Liver (tissue), 9 donors: ENCODE data around the gene SASH1. TPM values are rescaled to one million over a fixed set of nuclear protein-coding genes. Genes with fewer than 3 reads are reported as not detected.

Source experiments
- DNase-seq: peaks from one replicate; pipeline ENCODE4 v3.0.0-alpha.2; 2017; ENCODE audit warnings: low spot score
- H3K27ac ChIP-seq, 2 donors: one replicate each; pipeline ENCODE4 v1.7.0; 2013; ENCODE audit warnings: inconsistent platforms in 2 of 2, low read length in 2 of 2, control low read depth in 1 of 2, low read depth in 1 of 2, mild to moderate bottlenecking in 1 of 2
- H3K27me3 ChIP-seq, 4 donors: one replicate each; pipeline versions ENCODE4 v1.6.1 to v1.7.0; 2013; ENCODE audit warnings: low read length in 3 of 4, inconsistent platforms in 1 of 4, mild to moderate bottlenecking in 1 of 4, moderate library complexity in 1 of 4; ENCODE audit not compliant: control insufficient read depth in 4 of 4, insufficient read depth in 4 of 4
- H3K36me3 ChIP-seq, 4 donors: one replicate each; pipeline versions ENCODE4 v1.6.1 to v1.7.0; 2013; ENCODE audit warnings: low read length in 3 of 4, mild to moderate bottlenecking in 3 of 4, low read depth in 1 of 4, moderate library complexity in 1 of 4; ENCODE audit not compliant: control insufficient read depth in 4 of 4, insufficient read depth in 3 of 4
- H3K4me1 ChIP-seq, 4 donors: one replicate each; pipeline versions ENCODE4 v1.6.1 to v1.7.0; 2013; ENCODE audit warnings: low read length in 3 of 4, mild to moderate bottlenecking in 3 of 4, moderate library complexity in 1 of 4; ENCODE audit not compliant: control insufficient read depth in 4 of 4, insufficient read depth in 4 of 4
- H3K4me3 ChIP-seq, 3 donors: one replicate each; pipeline versions ENCODE4 v1.6.1 to v1.7.0; 2013; ENCODE audit warnings: low read length in 3 of 3, control low read depth in 1 of 3, low read depth in 1 of 3, mild to moderate bottlenecking in 1 of 3
- H3K9ac ChIP-seq, 2 donors: one replicate each; pipeline ENCODE4 v1.7.0; 2013; ENCODE audit warnings: low read length in 2 of 2, mild to moderate bottlenecking in 2 of 2, moderate library complexity in 2 of 2, control low read depth in 1 of 2, low read depth in 1 of 2
- H3K9me3 ChIP-seq, 4 donors: one replicate each; pipeline versions ENCODE4 v1.6.1 to v1.7.0; 2013; ENCODE audit warnings: low read length in 3 of 4; ENCODE audit not compliant: control insufficient read depth in 4 of 4
- ATF3 ChIP-seq: IDR thresholded peaks from 2 replicates; pipeline ENCODE4 v1.6.1; 2016; ENCODE audit warnings: antibody characterized with exemption
- CTCF ChIP-seq: fragments of 150-350 bp; IDR thresholded peaks from 2 replicates; pipeline ENCODE4 v1.5.1; 2017; ENCODE audit warnings: improper control_type of control experiment, low read depth, low read length; ENCODE audit not compliant: missing input control
- EGR1 ChIP-seq, 2 donors: IDR thresholded peaks; 2 replicates each; pipeline ENCODE4 v1.6.1; 2016 to 2018; ENCODE audit warnings: antibody characterized with exemption in 2 of 2, low read depth in 2 of 2
- FOXA1 ChIP-seq: IDR thresholded peaks from 2 replicates; pipeline ENCODE4 v1.6.1; 2016; ENCODE audit warnings: antibody characterized with exemption
- GABPA ChIP-seq, 2 donors: IDR thresholded peaks in 1 of 2; conservative IDR thresholded peaks in 1 of 2; 2 replicates each; pipeline ENCODE4 v1.6.1; 2016; ENCODE audit warnings: antibody characterized with exemption in 2 of 2, mild to moderate bottlenecking in 1 of 2, moderate library complexity in 1 of 2
- HNF4A ChIP-seq, 2 donors: conservative IDR thresholded peaks; 2 replicates each; pipeline ENCODE4 v1.6.1; 2016; ENCODE audit warnings: antibody characterized with exemption in 2 of 2, mild to moderate bottlenecking in 2 of 2
- JUND ChIP-seq, 2 donors: IDR thresholded peaks; 2 replicates each; pipeline ENCODE4 v1.6.1; 2016; ENCODE audit warnings: antibody characterized with exemption in 2 of 2
- MAX ChIP-seq: IDR thresholded peaks from 2 replicates; pipeline ENCODE4 v1.6.1; 2016; ENCODE audit warnings: antibody characterized with exemption
- NR2F2 ChIP-seq: IDR thresholded peaks from 2 replicates; pipeline ENCODE4 v1.6.1; 2016; ENCODE audit warnings: antibody characterized with exemption
- RAD21 ChIP-seq, 2 donors: IDR thresholded peaks; 2 replicates each; pipeline ENCODE4 v1.6.1; 2016; ENCODE audit warnings: antibody characterized with exemption in 2 of 2, mild to moderate bottlenecking in 2 of 2
- REST ChIP-seq: IDR thresholded peaks from 2 replicates; pipeline ENCODE4 v1.6.1; 2016; ENCODE audit warnings: antibody characterized with exemption, mild to moderate bottlenecking
- RXRA ChIP-seq, 2 donors: IDR thresholded peaks; 2 replicates each; pipeline ENCODE4 v1.6.1; 2017 to 2018; ENCODE audit warnings: antibody characterized with exemption in 2 of 2, mild to moderate bottlenecking in 1 of 2
- SP1 ChIP-seq: IDR thresholded peaks from 2 replicates; pipeline ENCODE4 v1.6.1; 2018; ENCODE audit warnings: antibody characterized with exemption, mild to moderate bottlenecking
- YY1 ChIP-seq: IDR thresholded peaks from 2 replicates; pipeline ENCODE4 v1.6.1; 2016; ENCODE audit warnings: antibody characterized with exemption, mild to moderate bottlenecking
- ZBTB33 ChIP-seq: IDR thresholded peaks from 2 replicates; pipeline ENCODE4 v1.6.1; 2016; ENCODE audit warnings: antibody characterized with exemption
- WGBS: extraction: QIAGEN DNeasy Blood & Tissue Kit; methylation state at CpG from one replicate; pipeline ENCODE4 v1.1.7; 2013; 5-methylcytosine and 5-hydroxymethylcytosine counted together
- polyA plus RNA-seq, 2 donors: library from polyadenylated mRNA; stranded (reverse) in 1 of 2; unstranded in 1 of 2; fragments of 200-250 nt in 1 of 2; fragments of >200 nt in 1 of 2; fragmentation: Nextera tagmentation in 1 of 2; extraction: Ambion mirVana in 1 of 2; gene quantifications; one replicate each; pipeline versions ENCODE4 v1.2.1 to v1.2.3, GENCODE V29; 2013 to 2015
- total RNA-seq, 2 donors: library from RNA; depleted of rRNA; stranded (reverse); fragments of >200 nt; gene quantifications; one replicate each; pipeline ENCODE4 v1.2.3, GENCODE V29; 2014
- donor health status: healthy.
- donor health status: healthy.
- donor health status: healthy.
- donor health status: healthy.
- donor health status: healthy.

Gene SASH1
- total and polyA plus RNA-seq, 4 donors = 3.5 to 16.4 (median 7.6) TPM

- no peak for TF ChIP-seq HNF4A (conservative IDR thresholded peaks at IDR 0.05)
- no peak for TF ChIP-seq SP1
- TF ChIP-seq ATF3 = no peak
- TF ChIP-seq RXRA (IDR thresholded peaks at IDR 0.05) = no peak
- no peak for TF ChIP-seq EGR1 (IDR thresholded peaks at IDR 0.05; ENCODE audit: low read depth in 2 of 2)
- TF ChIP-seq REST = no peak
- no peak for TF ChIP-seq MAX
- TF ChIP-seq YY1 = no peak
- no peak for TF ChIP-seq GABPA (IDR thresholded peaks at IDR 0.05 in 1 of 2, conservative IDR thresholded peaks at IDR 0.05 in 1 of 2)
- TF ChIP-seq CTCF = no peak
- no peak for TF ChIP-seq FOXA1
- H3K4me3 ChIP-seq = no peak overlapping the region
Observed at GRCh38 chr6:148507774-148508173, 165.1 kb downstream of the SASH1 start.

GRCh38 chr6:148508401-148509041 is 165.9 kb downstream of the SASH1 start:
- no peak for DNase-seq
- Histone ChIP-seq H3K36me3 (no peaks in the 10 kb centered on the region), H3K4me3 (peak overlapping the region in 1 of 3 donors; percentile 14), H3K27ac (peak overlapping the region; percentile 40 to 61), H3K9ac (no peak overlapping the region), H3K27me3 (no peaks in the 10 kb centered on the region), H3K9me3 (no peaks in the 10 kb centered on the region), H3K4me1 (no peaks in the 10 kb centered on the region)
- 83% methylated on average over 14 of the region's 14 CpGs for WGBS
- TF ChIP-seq FOXA1 (no peak), SP1 (no peak), NR2F2 (peak; percentile 75), MAX (no peak), RAD21 (IDR thresholded peaks at IDR 0.05) (peak in 1 of 2 donors; percentile 9), REST (no peak), RXRA (IDR thresholded peaks at IDR 0.05) (peak in 1 of 2 donors; percentile 10), YY1 (no peak), EGR1 (IDR thresholded peaks at IDR 0.05; ENCODE audit: low read depth in 2 of 2) (no peak), ZBTB33 (no peak), ATF3 (no peak), JUND (IDR thresholded peaks at IDR 0.05) (no peak), CTCF (no peak)

More at GRCh38 chr6:148507774-148508173, 165.1 kb downstream of the SASH1 start:
- Histone ChIP-seq H3K27me3 (no peaks in the 10 kb centered on the region), H3K4me1 (no peaks in the 10 kb centered on the region), H3K36me3 (no peaks in the 10 kb centered on the region), H3K9ac (no peak overlapping the region), H3K27ac (peak overlapping the region in 1 of 2 donors; percentile 40), H3K9me3 (no peaks in the 10 kb centered on the region)
- WGBS = 79% methylated on average over 5 of the region's 5 CpGs
- no peak for DNase-seq
